H7 (cell line): ENCODE measurements around the gene RANBP3L. TPM values are rescaled to one million over a fixed set of nuclear protein-coding genes. Genes with fewer than 3 reads are reported as not detected.
"Not testable (repeated sequence)": the region's sequence is repeated elsewhere in the genome, so short reads cannot be mapped to it uniquely, and the experiment has no call there.

Source experiments
- DNase-seq: peaks from one replicate; pipeline ENCODE4 v3.0.0; 2012
- H3K27me3 ChIP-seq: 2 replicates; pipeline ENCODE4 v1.6.0; 2011; ENCODE audit warnings: mild to moderate bottlenecking, low read length; ENCODE audit not compliant: control insufficient read depth, insufficient read depth
- H3K36me3 ChIP-seq: replicated peaks from 2 replicates; pipeline ENCODE4 v1.5.1; 2011; ENCODE audit warnings: low read length; ENCODE audit not compliant: control insufficient read depth, insufficient read depth
- H3K4me3 ChIP-seq: 2 replicates; pipeline ENCODE4 v1.5.1; 2011; ENCODE audit warnings: low read depth, mild to moderate bottlenecking, control low read depth, low read length, moderate library complexity; ENCODE audit not compliant: insufficient read depth
- total RNA-seq: library from RNA; depleted of rRNA; stranded (reverse); fragments of >200 nt; shearing (Covaris generic); gene quantifications from 2 replicates; pipeline ENCODE4 v1.2.3, GENCODE V29; 2014

Gene RANBP3L
- total RNA-seq, 1 experiment from 2014 or later, result not detected

- Histone ChIP-seq H3K36me3 (no peaks in the 10 kb centered on the region), H3K4me3 (no peak overlapping the region), H3K27me3 (no peaks in the 10 kb centered on the region)
- no peak for DNase-seq
Measured at GRCh38 chr5:36304095-36304805, 2.5 kb upstream of the RANBP3L start.

GRCh38 chr5:36300927-36301540 lies 668 bp downstream of the RANBP3L start:
- no peaks in the 10 kb centered on the region for H3K27me3 ChIP-seq
- H3K4me3 ChIP-seq, result no peak overlapping the region
- DNase-seq, result no peak
- no peaks in the 10 kb centered on the region for H3K36me3 ChIP-seq

GRCh38 chr5:36300191-36300926 lies 1.3 kb downstream of the RANBP3L start:
- no peak overlapping the region for H3K4me3 ChIP-seq
- no peaks in the 10 kb centered on the region for H3K36me3 ChIP-seq
- no peak for DNase-seq
- H3K27me3 ChIP-seq, result no peaks in the 10 kb centered on the region

GRCh38 chr5:36298552-36298951 lies 3.1 kb downstream of the RANBP3L start:
- Histone ChIP-seq H3K36me3 (no peaks in the 10 kb centered on the region), H3K27me3 (no peaks in the 10 kb centered on the region), H3K4me3 (no peak overlapping the region)
- DNase-seq, result no peak

GRCh38 chr5:36297653-36298052 lies 4.0 kb downstream of the RANBP3L start:
- DNase-seq, result no peak
- Histone ChIP-seq H3K36me3 (no peaks in the 10 kb centered on the region), H3K4me3 (no peak overlapping the region), H3K27me3 (no peaks in the 10 kb centered on the region)

- Histone ChIP-seq H3K4me3 (no peak overlapping the region), H3K27me3 (no peaks in the 10 kb centered on the region), H3K36me3 (no peaks in the 10 kb centered on the region)
- no peak for DNase-seq
Measured at GRCh38 chr5:36285837-36286615, 15.7 kb downstream of the RANBP3L start.

GRCh38 chr5:36283775-36284174 lies 17.9 kb downstream of the RANBP3L start:
- H3K27me3 ChIP-seq, DNase-seq, H3K36me3 ChIP-seq, H3K4me3 ChIP-seq: not testable (repeated sequence)

- Histone ChIP-seq H3K27me3 (no peaks in the 10 kb centered on the region), H3K4me3 (no peak overlapping the region), H3K36me3 (no peaks in the 10 kb centered on the region)
- no peak for DNase-seq
Measured at GRCh38 chr5:36281626-36282025, 20.1 kb downstream of the RANBP3L start.

GRCh38 chr5:36279054-36279698 lies 22.5 kb downstream of the RANBP3L start:
- no peaks in the 10 kb centered on the region for H3K27me3 ChIP-seq
- no peak for DNase-seq
- no peaks in the 10 kb centered on the region for H3K36me3 ChIP-seq
- H3K4me3 ChIP-seq, result no peak overlapping the region

GRCh38 chr5:36277521-36278176 lies 24.1 kb downstream of the RANBP3L start:
- Histone ChIP-seq H3K4me3 (no peak overlapping the region), H3K27me3 (no peaks in the 10 kb centered on the region), H3K36me3 (no peaks in the 10 kb centered on the region)
- no peak for DNase-seq

GRCh38 chr5:36276864-36277263 lies 24.8 kb downstream of the RANBP3L start:
- Histone ChIP-seq H3K27me3 (no peaks in the 10 kb centered on the region), H3K4me3 (no peak overlapping the region), H3K36me3 (no peaks in the 10 kb centered on the region)
- DNase-seq, result no peak

GRCh38 chr5:36273809-36274526 lies 27.7 kb downstream of the RANBP3L start:
- no peaks in the 10 kb centered on the region for H3K36me3 ChIP-seq
- no peak overlapping the region for H3K4me3 ChIP-seq
- DNase-seq, result no peak

GRCh38 chr5:36272136-36272690 lies 29.5 kb downstream of the RANBP3L start:
- DNase-seq, result no peak
- Histone ChIP-seq H3K27me3 (no peaks in the 10 kb centered on the region), H3K36me3 (no peaks in the 10 kb centered on the region), H3K4me3 (no peak overlapping the region)

More at GRCh38 chr5:36273809-36274526, 27.7 kb downstream of the RANBP3L start:
- no peaks in the 10 kb centered on the region for H3K27me3 ChIP-seq
